ENCODE results near the gene CHST2.
"Not testable (repeated sequence)": the region's sequence is repeated elsewhere in the genome, so short reads cannot be mapped to it uniquely, and the experiment has no call there.

Gene CHST2

DNA sequence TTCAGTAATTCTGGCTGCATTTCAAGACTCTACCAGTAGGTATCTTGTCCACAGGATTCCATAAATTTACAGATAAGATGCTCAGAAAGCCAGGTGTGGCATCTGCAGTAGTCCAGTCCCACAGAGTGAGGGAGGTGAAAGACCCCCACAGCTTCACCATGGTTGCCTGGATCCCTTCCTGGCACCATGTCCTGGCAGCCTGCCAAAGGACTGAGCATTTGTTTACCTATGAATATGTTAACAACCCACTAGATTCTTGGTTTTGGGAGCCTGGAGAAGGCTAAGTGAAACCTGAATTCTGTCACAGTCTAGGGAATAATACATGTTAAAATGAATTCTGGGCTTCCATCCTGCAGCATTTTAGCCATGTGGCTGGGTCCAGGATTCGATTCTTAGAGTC lies 14.9 kb downstream of the CHST2 start:
- DNase-seq (ENCODE audit: low read depth, low spot score): no peak

GRCh38 chr3:143135150-143135549 lies 15.6 kb downstream of the CHST2 start:
- no peak for DNase-seq (ENCODE audit: low read depth, low spot score)

GRCh38 chr3:143137435-143138036 lies 18.0 kb downstream of the CHST2 start:
- no peak for DNase-seq (ENCODE audit: low read depth, low spot score)

DNA sequence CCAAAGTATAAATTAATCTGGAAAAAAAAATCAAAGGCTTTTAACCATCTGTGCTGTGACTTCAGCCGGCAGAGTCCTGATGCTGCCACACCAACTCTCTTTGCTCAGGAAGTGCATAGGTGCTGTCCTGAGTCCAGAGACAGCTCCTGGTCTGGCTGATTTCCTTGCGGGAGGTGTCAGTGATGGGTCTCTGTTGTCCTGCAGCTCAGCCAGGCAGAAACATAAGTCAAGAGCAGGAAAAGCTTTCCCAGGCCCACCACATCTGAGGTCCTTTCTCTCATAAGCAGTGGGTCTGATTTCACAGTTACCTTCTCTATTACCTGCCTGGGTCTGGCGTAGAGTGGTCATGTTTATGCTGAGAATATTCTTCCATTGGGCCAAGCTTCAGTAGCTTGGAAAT lies 19.4 kb downstream of the CHST2 start:
- no peak for DNase-seq (ENCODE audit: low read depth, low spot score)

DNA sequence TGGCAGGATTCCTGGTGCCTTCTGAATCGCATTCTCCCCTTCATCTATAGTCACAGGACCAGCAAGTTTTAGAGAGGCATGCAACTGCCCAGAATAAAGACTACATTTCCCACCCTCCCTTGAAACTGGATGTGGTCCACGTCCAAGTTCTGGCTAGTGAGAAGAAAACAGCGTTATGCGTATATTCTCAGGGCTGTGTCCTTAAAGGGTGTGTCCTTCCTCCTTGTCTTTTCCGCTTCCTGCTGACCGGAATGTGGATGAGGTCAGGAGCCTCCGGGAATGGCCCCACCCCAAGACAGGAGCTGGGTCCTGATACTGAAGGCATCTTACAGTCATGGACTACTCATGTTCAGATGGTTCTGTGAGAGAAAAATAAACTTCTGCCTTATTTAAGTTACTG lies 20.2 kb downstream of the CHST2 start:
- DNase-seq (ENCODE audit: low read depth, low spot score): peak; percentile 13

DNA sequence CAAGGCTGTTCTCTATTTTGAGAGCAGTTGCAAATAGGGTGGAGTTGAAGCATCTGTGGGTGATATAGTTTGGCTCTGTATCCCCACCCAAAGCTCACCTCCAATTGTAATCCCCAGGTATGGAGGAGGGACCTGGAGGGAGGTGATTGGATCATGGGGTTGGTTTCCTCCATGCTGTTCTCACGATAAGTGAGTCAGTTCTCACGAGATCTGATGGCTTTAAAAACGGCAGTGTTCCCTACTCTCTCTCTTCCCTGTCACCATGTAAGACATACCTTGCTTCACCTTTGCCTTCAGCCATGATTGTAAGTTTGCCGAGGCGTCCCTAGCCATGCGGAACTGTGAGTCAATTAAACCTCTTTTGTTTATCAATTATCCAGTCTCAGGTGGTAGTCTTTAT lies 21.0 kb downstream of the CHST2 start:
- DNase-seq (ENCODE audit: low read depth, low spot score): no peak

GRCh38 chr3:143142354-143142753 lies 22.8 kb downstream of the CHST2 start:
- no peak for DNase-seq (ENCODE audit: low read depth, low spot score)

- DNase-seq (ENCODE audit: low read depth, low spot score): no peak
Observed at GRCh38 chr3:143145906-143146305, 26.3 kb downstream of the CHST2 start.

DNA sequence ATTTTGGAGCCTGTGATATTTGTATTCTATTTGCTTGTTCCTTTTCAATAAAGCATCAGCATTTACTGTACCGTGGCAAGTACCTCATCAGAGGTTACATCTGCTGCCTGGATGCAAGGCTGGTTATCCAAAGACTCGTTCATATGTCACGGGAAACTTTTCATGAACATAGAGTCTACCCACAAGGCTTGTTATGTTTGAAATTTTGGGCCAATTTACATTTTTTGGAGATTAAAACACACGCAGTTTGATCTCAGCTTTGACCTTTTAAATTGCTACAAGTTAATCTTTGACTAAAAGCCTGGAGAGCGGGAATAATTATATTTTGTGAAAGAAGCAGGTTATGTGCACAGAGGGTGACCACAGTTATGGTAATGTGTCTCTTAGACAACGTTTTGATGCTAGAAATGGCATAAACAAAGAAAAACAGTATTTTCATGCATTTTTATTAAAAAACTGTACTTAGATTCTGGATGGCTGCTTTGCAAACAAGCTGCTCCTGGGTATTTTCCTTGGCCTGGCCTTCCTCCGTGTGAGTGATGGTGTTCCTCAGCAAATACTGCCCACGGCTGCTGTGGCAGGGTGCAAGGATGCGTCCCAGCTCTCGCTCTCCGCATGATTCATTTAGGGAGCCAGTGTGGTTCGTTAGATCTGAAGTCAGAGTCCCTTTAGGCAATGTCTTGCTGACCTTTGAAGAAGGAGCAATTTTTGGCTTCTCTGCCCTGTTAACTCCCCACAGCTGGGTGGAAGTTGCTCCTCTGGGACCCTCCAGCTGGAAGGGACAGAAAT lies 27.1 kb downstream of the CHST2 start:
- no peak for DNase-seq (ENCODE audit: low read depth, low spot score)

DNA sequence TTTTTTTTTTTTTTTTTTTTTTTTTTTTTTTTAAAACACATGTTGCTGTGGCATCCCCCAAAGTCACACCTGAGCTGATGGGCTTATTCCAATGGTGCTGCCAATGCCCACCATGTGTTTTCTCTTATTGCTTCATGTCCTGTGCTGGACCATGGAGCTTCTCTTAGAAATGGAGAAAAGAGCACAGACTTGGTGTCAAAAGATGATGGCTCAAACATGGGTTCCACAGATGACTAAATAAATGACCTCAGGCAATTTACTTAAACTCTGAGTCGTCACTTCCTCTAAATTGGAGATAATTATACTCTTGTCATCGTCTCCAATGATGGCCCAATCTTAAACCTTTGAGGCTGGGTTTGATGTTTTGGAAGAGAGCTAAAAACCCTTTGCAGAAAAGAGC lies 28.1 kb downstream of the CHST2 start:
- DNase-seq (ENCODE audit: low read depth, low spot score): no peak

- DNase-seq (ENCODE audit: low read depth, low spot score): no peak
Observed at GRCh38 chr3:143150071-143150470, 30.5 kb downstream of the CHST2 start.

DNA sequence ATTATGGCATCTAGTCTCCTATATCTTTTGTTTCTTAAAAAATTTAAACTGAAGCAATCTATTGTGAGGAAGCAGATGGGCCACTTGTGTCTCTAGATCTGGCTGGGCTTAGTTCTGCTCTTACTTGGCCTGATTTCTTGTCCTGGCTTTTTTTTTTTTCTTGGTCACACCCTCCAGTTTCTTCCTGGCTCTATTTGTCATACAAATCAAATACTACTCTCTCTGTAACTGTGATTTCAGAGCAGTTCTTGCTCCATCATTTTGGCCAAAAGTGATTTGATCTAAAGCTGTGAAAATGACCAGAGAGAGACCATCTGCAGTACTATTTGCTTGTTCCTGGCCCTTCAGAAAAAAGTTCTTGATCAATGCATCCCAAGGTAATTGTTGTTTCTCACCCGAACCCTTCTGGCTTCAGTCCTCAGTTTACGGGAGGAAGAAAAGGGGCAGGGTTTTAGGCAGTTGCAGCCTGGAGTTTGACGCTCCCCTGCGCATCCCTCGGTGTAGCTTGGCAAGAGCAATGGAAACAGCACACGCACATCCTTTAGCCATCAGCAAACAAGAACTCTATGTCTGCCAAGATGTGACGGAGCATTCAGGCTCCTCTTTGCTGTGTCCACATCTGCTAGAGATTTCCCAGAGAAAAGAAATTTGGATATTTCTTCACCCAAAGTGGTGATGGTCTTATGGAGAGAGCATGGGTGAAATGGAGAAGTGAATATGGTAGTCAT lies 31.6 kb downstream of the CHST2 start:
- no peak for DNase-seq (ENCODE audit: low read depth, low spot score)

DNA sequence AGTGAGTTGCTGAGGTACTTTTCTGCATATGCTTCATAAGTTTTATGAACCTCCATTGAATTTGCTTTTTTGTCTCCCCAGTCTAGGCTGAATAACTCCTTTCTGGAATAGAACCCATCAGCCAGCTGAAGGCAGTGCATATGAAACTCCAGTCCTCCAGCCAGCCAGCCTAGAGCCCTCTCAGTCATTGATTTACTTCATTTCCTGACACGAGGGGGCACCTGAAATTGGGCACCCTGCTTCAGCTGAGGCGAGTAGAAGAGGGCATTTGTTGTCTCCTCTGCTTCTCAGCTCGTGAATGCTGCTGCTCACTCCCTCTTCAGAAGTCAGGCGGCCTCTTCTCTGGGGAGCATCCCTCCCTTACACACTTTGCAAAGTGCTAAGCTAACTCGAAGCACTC lies 32.5 kb downstream of the CHST2 start:
- no peak for DNase-seq (ENCODE audit: low read depth, low spot score)

DNA sequence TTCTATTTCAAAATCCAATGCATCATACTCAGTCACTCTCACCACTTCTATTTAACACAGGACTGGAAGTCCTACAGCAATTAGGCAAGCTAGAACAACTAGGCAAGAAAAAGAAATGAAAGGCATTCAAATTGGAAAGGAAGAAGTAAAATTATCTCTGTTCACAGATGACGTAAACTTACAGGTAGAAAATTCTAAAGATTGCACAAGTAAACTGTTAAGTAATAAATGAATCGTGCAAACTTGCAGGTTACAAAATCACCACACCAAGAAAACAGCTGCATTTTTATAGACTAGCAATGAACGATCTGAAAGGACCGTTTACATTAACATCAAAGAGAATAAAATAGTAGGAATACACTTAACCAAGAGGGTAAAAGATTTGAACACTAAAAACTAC lies 36.2 kb downstream of the CHST2 start:
- no peak for DNase-seq (ENCODE audit: low read depth, low spot score)

- peak; percentile 4 for DNase-seq (ENCODE audit: low read depth, low spot score)
Observed at GRCh38 chr3:143158014-143158988, 38.7 kb downstream of the CHST2 start.

- DNase-seq (ENCODE audit: low read depth, low spot score): no peak
Observed at GRCh38 chr3:143160437-143160836, 40.9 kb downstream of the CHST2 start.

GRCh38 chr3:143163562-143164100 lies 44.1 kb downstream of the CHST2 start:
- DNase-seq (ENCODE audit: low read depth, low spot score): no peak

- DNase-seq (ENCODE audit: low read depth, low spot score): no peak
Observed at GRCh38 chr3:143165211-143165610, 45.6 kb downstream of the CHST2 start.

GRCh38 chr3:143165612-143166285 lies 46.2 kb downstream of the CHST2 start:
- DNase-seq (ENCODE audit: low read depth, low spot score): not testable (repeated sequence)

DNA sequence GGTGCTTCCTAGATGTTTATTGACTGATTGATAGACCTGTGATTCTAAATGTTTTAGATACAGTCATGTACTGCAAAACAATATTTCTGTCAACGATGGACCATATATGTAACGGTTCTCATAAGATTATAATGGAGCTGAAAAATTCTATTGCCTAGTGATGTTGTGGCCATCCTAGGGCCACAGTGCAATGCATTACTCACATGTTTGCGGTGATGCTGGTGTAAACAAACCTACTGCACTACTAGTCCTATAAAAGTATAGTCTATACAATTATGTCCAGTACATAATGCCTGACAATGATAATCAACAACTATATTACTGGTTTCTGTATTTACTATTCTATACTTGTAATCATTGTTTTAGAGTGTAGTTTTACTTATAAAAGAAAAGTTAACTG lies 46.8 kb downstream of the CHST2 start:
- no peak for DNase-seq (ENCODE audit: low read depth, low spot score)

All from ELF-1 (cell line).